ENCODE measurements around the gene EME2. TPM values are rescaled to one million over a fixed set of nuclear protein-coding genes. Genes with fewer than 3 reads are reported as not detected.

EME2 gene
- polyA plus RNA-seq, 1 donor from 2014 or later: 21.2 TPM

DNA sequence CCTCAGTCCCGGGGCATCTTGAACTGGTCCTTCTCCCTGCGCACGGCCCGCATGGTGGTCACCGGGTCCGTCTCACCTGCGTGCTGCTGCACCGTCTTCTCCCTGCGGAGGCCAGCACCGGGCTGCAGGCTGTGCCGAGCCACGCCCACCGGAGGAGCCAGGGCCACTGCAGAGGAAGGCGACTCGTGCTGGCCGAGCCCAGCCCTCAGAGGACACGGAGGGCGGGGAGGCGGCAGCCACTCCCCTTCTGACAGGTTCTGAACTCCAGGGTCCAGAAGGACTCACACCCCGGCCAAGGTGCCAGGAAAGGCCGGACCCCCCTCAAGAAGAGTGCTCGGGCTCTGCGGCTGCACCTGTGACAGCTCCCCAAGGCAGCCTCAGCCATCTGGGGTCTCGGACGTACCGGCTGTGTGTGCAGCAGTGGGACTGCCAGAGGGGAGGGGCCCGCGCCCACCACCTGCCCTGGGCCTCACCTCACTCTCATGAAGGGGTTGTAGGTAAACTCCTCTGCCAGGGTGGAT lies 36.7 kb downstream of the EME2 start:
- no peak overlapping the region for H3K27ac ChIP-seq (ENCODE audit: low read length)
- TF ChIP-seq RAD21 (conservative IDR thresholded peaks at IDR 0.05) (no peak), TAF1 (IDR thresholded peaks at IDR 0.05; ENCODE audit: low read depth) (no peak), EZH2 (IDR thresholded peaks at IDR 0.05; ENCODE audit: borderline replicate concordance, insufficient read depth, low read length, poor library complexity, severe bottlenecking) (no peak), POLR2AphosphoS5 (IDR thresholded peaks at IDR 0.05) (no peak), SMC3 (conservative IDR thresholded peaks at IDR 0.05; ENCODE audit: poor library complexity) (no peak), MXI1 (conservative IDR thresholded peaks at IDR 0.05; ENCODE audit: poor library complexity, severe bottlenecking) (no peak), CTCF (IDR thresholded peaks at IDR 0.05; ENCODE audit: poor library complexity, severe bottlenecking) (no peak), EP300 (conservative IDR thresholded peaks at IDR 0.05; ENCODE audit: poor library complexity, severe bottlenecking) (no peak)
- TF ChIP-seq, protein P1, sequence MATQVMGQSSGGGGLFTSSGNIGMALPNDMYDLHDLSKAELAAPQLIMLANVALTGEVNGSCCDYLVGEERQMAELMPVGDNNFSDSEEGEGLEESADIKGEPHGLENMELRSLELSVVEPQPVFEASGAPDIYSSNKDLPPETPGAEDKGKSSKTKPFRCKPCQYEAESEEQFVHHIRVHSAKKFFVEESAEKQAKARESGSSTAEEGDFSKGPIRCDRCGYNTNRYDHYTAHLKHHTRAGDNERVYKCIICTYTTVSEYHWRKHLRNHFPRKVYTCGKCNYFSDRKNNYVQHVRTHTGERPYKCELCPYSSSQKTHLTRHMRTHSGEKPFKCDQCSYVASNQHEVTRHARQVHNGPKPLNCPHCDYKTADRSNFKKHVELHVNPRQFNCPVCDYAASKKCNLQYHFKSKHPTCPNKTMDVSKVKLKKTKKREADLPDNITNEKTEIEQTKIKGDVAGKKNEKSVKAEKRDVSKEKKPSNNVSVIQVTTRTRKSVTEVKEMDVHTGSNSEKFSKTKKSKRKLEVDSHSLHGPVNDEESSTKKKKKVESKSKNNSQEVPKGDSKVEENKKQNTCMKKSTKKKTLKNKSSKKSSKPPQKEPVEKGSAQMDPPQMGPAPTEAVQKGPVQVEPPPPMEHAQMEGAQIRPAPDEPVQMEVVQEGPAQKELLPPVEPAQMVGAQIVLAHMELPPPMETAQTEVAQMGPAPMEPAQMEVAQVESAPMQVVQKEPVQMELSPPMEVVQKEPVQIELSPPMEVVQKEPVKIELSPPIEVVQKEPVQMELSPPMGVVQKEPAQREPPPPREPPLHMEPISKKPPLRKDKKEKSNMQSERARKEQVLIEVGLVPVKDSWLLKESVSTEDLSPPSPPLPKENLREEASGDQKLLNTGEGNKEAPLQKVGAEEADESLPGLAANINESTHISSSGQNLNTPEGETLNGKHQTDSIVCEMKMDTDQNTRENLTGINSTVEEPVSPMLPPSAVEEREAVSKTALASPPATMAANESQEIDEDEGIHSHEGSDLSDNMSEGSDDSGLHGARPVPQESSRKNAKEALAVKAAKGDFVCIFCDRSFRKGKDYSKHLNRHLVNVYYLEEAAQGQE (IDR thresholded peaks at IDR 0.05; ENCODE audit: borderline replicate concordance): no peak

DNA sequence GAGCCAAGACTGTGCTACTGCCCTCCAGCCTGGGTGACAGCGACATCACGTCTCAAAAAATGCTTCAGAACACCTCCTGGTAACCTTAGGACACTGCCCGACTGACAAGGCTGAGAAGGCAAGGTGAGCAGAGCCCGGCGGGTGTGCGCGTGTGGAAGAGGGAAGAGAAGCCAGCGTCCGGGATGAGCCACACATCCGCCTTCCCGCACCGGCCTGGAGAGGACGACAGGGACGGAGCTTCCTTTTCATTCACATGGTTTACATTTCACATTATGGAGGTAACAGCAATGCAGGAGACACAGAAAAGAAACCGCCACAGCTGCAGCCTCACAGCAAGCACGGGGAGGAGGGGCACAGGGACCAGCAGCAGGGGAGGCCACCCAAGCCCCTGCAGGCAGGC lies 37.5 kb downstream of the EME2 start:
- no peaks in the 10 kb centered on the region for H3K27me3 ChIP-seq (ENCODE audit: insufficient read depth, low read depth, low read length)
- no peaks in the 10 kb centered on the region for H3F3A ChIP-seq (ENCODE audit: insufficient read depth, low read length, poor library complexity, severe bottlenecking)
- H3K79me2 ChIP-seq (replicated peaks; ENCODE audit: insufficient read depth, low read length): no peaks in the 10 kb centered on the region
- H3K27ac ChIP-seq (ENCODE audit: low read length): no peak overlapping the region
- H3K4me2 ChIP-seq (ENCODE audit: low read length): no peak overlapping the region
- no peaks in the 10 kb centered on the region for H3K36me3 ChIP-seq (ENCODE audit: insufficient read depth, low read length)
- H3K4me3 ChIP-seq (ENCODE audit: low read length): no peak overlapping the region
- no peaks in the 10 kb centered on the region for H3K9me2 ChIP-seq (ENCODE audit: insufficient read depth, low read length)
- no peaks in the 10 kb centered on the region for H4K20me1 ChIP-seq (ENCODE audit: insufficient read depth)
- H3K9me3 ChIP-seq (ENCODE audit: low read length): no peaks in the 10 kb centered on the region
- no peak for TF ChIP-seq MXI1 (conservative IDR thresholded peaks at IDR 0.05; ENCODE audit: poor library complexity, severe bottlenecking)
- TF ChIP-seq EP300 (conservative IDR thresholded peaks at IDR 0.05; ENCODE audit: poor library complexity, severe bottlenecking): no peak
- TF ChIP-seq EZH2 (IDR thresholded peaks at IDR 0.05; ENCODE audit: borderline replicate concordance, insufficient read depth, low read length, poor library complexity, severe bottlenecking): no peak
- no peak for TF ChIP-seq RAD21 (conservative IDR thresholded peaks at IDR 0.05)
- no peak for TF ChIP-seq CTCF (IDR thresholded peaks at IDR 0.05; ENCODE audit: poor library complexity, severe bottlenecking)
- TF ChIP-seq SMC3 (conservative IDR thresholded peaks at IDR 0.05; ENCODE audit: poor library complexity): no peak
- TF ChIP-seq TAF1 (IDR thresholded peaks at IDR 0.05; ENCODE audit: low read depth): no peak
- no peak for TF ChIP-seq POLR2AphosphoS5 (IDR thresholded peaks at IDR 0.05)
- TF ChIP-seq, protein P1 (IDR thresholded peaks at IDR 0.05; ENCODE audit: borderline replicate concordance): no peak
- H2AFZ ChIP-seq (ENCODE audit: low read depth, low read length): no peak overlapping the region
- H3K9ac ChIP-seq (ENCODE audit: low read length): no peak overlapping the region

More for the DNA sequence above, 36.7 kb downstream of the EME2 start:
- no peak overlapping the region for H2AFZ ChIP-seq (ENCODE audit: low read depth, low read length)
- H3K27me3 ChIP-seq (ENCODE audit: insufficient read depth, low read depth, low read length): no peaks in the 10 kb centered on the region
- no peak overlapping the region for H3K9ac ChIP-seq (ENCODE audit: low read length)
- no peaks in the 10 kb centered on the region for H4K20me1 ChIP-seq (ENCODE audit: insufficient read depth)
- H3K79me2 ChIP-seq (replicated peaks; ENCODE audit: insufficient read depth, low read length): no peaks in the 10 kb centered on the region
- H3K9me2 ChIP-seq (ENCODE audit: insufficient read depth, low read length): no peaks in the 10 kb centered on the region
- H3K36me3 ChIP-seq (ENCODE audit: insufficient read depth, low read length): no peaks in the 10 kb centered on the region
- no peaks in the 10 kb centered on the region for H3K9me3 ChIP-seq (ENCODE audit: low read length)
- no peak overlapping the region for H3K4me2 ChIP-seq (ENCODE audit: low read length)
- no peaks in the 10 kb centered on the region for H3F3A ChIP-seq (ENCODE audit: insufficient read depth, low read length, poor library complexity, severe bottlenecking)
- H3K4me3 ChIP-seq (ENCODE audit: low read length): no peak overlapping the region
